Cerebellar nuclear complex (tissue), 1 donor: Measurements from ENCODE around the gene CDRT4.
"Not testable (repeated sequence)": the region's sequence is repeated elsewhere in the genome, so short reads cannot be mapped to it uniquely, and the experiment has no call there.

ENCODE experiments used
- DNase-seq, 2 experiments: peaks; one replicate each; lab custom pipeline; 2025; lab: John Stamatoyannopoulos, UW

The CDRT4 gene

DNA sequence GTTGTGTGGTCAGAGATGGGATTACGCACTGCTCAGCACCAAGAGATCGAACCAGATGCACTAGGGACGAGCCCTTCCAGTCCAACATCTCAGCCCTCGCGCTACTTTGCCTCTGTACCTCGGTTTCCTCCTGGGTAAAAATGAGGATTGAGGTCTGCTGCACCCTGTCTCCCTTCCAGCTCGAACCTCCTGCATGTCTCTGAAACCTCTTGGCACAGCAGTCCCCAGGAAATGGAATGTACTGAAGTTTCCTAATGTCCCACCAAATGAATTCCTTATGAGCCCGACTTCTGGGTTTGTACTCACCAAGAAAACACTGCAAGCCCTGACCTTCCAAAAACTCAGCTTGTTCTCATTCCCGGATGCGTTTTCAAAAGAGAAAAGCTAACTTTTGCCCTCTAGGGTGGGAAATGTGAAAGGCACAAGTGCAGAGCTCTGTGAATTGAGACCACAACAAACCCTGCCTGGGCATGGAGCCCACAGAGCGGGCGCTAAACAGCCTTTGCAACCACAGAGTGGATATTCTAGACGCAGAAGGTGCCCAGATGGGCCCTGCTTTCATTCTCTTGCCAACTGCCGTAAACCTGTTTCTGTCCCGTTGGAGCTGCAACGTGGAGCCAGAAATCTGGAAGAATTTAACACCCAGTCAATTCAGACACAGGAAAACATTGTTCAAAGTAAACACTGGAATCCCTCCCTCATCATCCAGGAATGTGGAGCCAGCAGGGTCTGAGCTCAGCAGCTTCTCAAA, 10.3 kb downstream of the CDRT4 start:
- peak in 1 of 2 experiments; percentile 58 for DNase-seq

DNA sequence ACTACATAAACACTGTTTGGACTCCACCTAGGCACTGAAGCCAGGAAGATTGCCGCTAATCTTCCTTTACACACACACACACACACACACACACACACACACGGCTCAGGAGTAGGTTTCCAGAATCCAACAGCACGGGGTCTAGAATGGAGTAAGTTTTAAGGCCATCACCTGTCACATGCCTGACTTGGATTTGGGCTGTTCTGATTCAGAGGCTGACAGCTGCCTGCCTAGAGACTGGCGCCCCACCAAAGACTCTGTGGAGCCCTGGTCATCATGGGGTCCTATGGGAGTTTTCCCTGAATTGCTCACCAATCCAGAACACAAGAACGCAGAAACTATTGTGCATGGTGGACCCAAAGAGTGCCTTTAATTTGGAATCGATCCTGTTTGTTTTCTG, 10.9 kb downstream of the CDRT4 start:
- no peak for DNase-seq

DNA sequence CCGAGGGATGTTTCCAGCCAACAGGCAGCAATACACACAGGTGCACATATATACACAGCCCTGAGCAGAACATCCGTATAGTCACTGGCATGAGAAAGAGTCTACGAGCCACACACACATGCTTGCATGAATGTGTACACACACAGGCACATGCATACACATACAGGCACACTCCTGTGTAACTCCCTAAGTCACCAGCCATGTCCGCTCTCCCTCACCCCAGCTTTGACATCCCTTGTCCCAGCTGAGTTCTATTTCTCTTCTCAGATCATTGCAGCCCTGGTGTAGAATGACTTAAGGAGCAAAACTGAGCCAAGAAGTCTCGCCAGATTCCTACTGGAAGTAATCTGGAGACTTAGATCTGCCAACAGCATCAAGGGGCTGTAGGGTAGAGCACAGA, 13.1 kb downstream of the CDRT4 start:
- DNase-seq = no peak

GRCh38 chr17:15453782-15454181, 13.6 kb downstream of the CDRT4 start:
- no peak for DNase-seq

- DNase-seq = no peak
Observed at GRCh38 chr17:15453246-15453645, 14.2 kb downstream of the CDRT4 start.

GRCh38 chr17:15452746-15453145, 14.7 kb downstream of the CDRT4 start:
- no peak for DNase-seq

DNA sequence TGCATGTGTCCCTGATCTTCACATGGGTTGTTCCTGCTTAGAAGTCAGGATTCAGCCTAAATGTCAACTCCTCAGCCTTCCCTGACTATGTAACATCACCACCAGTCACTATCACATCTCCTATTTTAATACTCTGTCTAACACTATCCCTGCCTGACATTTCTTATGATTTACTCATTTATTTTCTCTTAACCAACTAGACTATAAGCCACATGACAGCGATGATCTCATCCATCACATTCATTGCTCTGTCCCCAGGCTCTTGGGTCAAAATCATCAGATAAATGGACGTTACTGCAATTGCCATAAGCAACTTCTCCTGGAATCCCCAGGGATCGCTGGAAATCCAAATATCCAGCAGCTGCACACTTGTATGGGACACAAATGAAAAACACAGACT, 15.7 kb downstream of the CDRT4 start:
- no peak for DNase-seq

DNA sequence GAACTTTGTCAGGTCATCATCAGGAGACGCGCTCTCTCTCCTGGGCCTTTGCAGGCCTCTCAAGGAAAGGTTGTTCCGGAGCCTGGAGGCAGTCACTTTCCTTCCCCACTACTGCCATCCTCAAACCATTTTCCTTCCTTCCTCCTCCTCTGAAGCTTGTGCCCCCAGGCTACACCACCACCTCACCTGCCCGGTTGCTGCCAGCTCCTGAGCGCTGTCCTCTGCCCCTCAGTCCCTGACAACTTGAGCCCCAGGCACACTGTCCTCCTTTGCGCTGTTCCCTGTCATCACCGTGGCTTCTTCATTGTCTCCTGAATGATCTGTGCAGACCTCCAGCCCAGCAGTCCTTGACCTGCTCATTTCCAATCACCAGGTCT, 18.9 kb downstream of the CDRT4 start:
- no peak for DNase-seq

- DNase-seq = no peak
Observed at GRCh38 chr17:15447928-15448579, 19.4 kb downstream of the CDRT4 start.

DNA sequence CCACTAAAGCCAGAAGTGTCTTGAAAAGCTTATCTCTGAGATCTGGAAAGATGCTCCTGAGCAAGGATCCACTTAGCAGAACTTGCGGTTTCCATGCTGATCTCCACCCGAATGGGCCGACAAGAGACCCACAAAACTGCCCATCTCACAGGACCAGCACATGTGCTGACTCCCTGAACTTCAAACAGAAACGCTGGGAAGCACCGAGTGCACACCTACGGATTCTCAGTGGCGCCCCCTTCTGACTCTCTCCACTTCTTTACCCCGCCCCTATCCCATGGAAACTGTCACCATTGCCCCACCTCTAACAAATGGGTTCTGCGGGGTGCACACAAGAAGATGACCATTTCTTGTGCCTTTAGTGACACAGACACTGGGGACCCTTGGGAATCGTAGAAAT, 21.4 kb downstream of the CDRT4 start:
- no peak for DNase-seq

DNA sequence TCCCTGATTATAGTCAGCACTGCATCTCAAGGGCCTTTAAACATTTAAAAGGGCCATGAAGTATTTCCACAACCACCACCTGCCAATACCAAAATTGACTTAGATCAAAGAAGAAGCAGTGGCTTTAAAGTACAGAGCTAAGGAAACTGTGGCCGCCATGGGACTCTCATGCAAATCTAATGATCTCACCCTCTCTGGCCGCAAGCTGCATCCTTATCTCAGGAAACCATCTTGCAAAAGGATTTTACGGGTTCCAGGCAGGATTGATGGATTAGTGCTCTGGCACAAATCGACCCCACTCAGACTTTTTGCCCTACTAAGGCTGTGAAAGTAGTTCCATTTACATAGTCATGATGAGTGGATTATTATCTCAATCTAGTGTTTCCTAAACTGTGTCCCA, 22.6 kb downstream of the CDRT4 start:
- DNase-seq = no peak

DNA sequence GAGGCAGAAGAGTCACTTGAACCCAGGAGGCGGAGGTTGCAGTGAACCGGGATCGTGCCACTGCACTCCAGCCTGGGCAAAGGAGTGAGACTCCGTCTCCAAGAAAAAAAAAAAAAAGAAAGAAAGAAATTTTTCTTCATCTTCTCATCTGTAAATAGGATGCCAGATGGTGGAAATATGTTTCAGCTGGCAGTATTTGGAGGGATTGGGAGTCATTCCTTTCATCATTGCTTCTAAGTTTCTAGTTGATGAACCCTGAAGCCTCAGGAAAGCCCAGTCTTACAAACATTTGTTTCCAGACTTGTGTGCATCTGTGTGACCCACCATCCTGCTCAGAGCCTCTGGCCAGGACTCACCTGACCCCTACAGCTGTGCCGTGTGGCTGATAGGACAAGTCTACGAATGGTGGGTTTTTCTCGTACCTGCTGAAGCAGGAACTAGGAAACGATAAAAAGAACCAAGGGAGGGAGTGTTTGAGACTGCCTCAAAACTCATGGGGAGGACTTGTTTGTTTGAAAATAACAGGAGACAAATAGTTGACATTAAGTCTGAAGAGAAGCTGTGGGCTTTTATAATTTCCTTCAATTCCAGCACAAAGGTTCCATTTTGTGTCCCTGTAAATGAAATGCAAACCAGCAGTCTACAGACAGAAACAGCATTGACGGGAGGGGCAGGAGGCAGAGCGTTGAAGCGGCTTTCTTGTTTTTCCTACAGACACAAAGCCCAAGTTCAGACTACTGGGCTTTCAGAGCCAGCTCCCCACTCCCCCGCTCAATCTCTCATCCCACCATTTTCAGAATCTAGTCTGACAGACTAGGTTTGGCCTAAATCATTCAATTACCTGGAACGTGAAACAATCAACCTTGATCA, 24.9 kb downstream of the CDRT4 start:
- DNase-seq = no peak

DNA sequence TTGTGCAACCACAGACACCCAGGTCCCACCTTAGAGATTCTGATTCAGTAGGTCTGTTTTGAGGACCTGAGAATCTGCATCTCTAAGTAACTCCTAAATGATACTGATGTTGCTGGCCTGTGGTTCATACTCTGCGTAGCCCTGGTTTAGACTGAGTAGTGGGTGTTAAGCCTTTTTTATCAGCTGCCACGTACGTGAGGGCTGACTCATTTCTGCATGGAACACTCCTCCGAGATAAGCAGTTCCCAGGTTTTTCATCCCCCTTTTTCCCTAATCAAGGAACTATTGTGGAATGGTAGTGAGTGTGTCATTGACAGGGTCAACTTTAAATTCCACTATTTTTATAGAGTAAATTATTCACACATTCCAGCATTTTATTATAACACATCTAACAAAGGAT, 26.1 kb downstream of the CDRT4 start:
- DNase-seq = no peak

DNA sequence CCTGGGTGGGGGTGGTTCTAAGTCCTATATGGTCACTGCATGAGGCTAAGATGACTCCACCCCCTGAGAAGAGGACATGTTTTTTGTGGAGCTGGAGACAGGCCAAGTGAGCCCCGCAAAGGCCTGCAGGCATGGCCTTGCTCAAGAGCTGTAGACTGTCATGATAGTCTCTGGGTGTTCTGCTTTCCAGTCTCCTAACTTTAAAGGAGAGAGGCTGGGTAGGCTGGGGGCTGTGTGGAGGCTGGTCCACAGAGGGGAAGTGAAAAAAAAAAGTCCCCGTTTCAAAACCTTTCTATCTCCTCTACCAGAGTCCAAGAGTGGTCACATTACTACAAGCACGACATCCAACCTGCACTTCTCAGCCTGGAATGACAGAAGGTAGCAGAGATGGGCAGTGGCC, 27.1 kb downstream of the CDRT4 start:
- no peak for DNase-seq

DNA sequence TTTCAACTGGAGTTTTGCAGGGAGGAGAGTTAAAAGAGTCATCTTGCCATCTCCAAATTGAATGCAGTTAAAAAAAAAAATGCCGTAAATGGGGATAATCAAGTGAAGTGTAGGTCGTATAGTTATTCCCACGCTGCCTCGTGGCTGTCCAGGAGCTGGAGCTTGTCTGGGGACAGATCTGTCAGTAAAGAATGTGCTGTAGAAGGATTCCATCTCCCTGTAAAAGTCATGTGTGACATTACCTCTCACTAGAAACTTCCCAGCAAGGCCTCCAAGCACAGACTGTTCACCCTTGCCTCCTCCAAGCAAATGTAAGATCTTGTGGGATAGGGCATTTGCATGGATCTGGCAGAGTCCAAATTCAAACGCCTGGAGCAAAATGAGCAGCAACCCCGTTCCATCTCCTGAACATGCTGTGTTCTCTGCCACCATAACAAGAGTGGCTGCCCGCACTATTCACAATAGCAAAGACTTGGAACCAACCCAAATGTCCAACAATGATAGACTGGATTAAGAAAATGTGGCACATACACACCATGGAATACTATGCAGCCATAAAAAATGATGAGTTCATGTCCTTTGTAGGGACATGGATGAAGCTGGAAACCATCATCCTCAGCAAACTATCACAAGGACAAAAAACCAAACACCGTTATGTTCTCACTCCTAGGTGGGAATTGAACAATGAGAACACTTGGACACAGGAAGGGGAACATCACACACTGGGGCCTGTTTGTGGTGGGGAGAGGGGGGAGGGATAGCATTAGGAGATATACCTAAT, 28.0 kb downstream of the CDRT4 start:
- DNase-seq = not testable (repeated sequence)

GRCh38 chr17:15438491-15439105, 28.8 kb downstream of the CDRT4 start:
- DNase-seq = no peak

GRCh38 chr17:15437303-15437635, 30.2 kb downstream of the CDRT4 start:
- DNase-seq = no peak

GRCh38 chr17:15436473-15437302, 30.7 kb downstream of the CDRT4 start:
- no peak for DNase-seq

DNA sequence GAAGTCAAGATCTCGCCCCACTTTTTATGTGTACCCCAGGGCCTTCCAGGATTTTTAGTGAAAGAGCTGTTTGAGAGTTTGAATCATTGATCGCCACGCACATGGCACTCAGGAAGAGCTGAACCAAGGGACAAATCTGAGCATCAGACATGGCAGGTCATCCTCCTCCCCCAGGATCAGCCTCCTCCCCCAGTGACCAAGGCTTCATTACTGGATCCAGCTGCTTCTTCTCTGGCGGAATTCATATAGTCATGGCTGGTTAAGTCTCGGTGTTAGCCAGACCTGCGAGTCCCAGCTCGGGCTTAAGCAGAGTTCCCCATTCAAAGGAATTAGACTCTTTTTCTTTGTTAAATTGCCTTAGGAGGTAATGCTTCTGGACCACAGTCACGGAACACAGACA, 32.5 kb downstream of the CDRT4 start:
- no peak for DNase-seq

- peak; percentile 15 to 23 for DNase-seq
Observed at GRCh38 chr17:15432807-15433611, 34.4 kb downstream of the CDRT4 start.
